Measurements from ENCODE around the gene DHX34.
"Not testable (repeated sequence)": the region's sequence is repeated elsewhere in the genome, so short reads cannot be mapped to it uniquely, and the experiment has no call there.

The DHX34 gene

GRCh38 chr19:47348819-47349795 lies at the start of gene DHX34:
Gene DHX34, plus strand, starts transcription at chr19:47349315. Its CDS starts 3,716 bp downstream, at chr19:47353031.
- Histone ChIP-seq H3K4me3 (ENCODE audit: low read length) (peak within 1 kb of the TSS; percentile 92), H3K9ac (ENCODE audit: low read length) (peak within 1 kb of the TSS; percentile 90), H3K27me3 (replicated peaks; ENCODE audit: control insufficient read depth, insufficient read depth, low read length) (no peaks in the 10 kb centered on the region), H3K36me3 (ENCODE audit: control insufficient read depth, insufficient read depth, low read length, severe bottlenecking) (peaks cover 15% of the 10 kb centered on the region), H3K4me1 (ENCODE audit: control insufficient read depth, insufficient read depth, low read length) (peaks cover 9% of the 10 kb centered on the region), H3K9me3 (ENCODE audit: control insufficient read depth, low read length) (no peaks in the 10 kb centered on the region)
- peak; percentile 100 for DNase-seq (ENCODE audit: low read depth)

- DNase-seq (ENCODE audit: low read depth); H3K36me3 ChIP-seq (ENCODE audit: control insufficient read depth, insufficient read depth, low read length, severe bottlenecking); H3K9me3 ChIP-seq (ENCODE audit: control insufficient read depth, low read length); H3K27me3 ChIP-seq (replicated peaks; ENCODE audit: control insufficient read depth, insufficient read depth, low read length); H3K4me3 ChIP-seq (ENCODE audit: low read length); H3K9ac ChIP-seq (ENCODE audit: low read length); H3K4me1 ChIP-seq (ENCODE audit: control insufficient read depth, insufficient read depth, low read length): not testable (repeated sequence)
These were observed 48.2 kb upstream of the DHX34 start for GRCh38 chr19:47300867-47301266.

- Histone ChIP-seq H3K4me1 (ENCODE audit: control insufficient read depth, insufficient read depth, low read length) (peaks cover 13% of the 10 kb centered on the region), H3K27me3 (replicated peaks; ENCODE audit: control insufficient read depth, insufficient read depth, low read length) (no peaks in the 10 kb centered on the region), H3K9me3 (ENCODE audit: control insufficient read depth, low read length) (no peaks in the 10 kb centered on the region), H3K36me3 (ENCODE audit: control insufficient read depth, insufficient read depth, low read length, severe bottlenecking) (no peaks in the 10 kb centered on the region), H3K9ac (ENCODE audit: low read length) (no peak overlapping the region), H3K4me3 (ENCODE audit: low read length) (no peak overlapping the region)
- no peak for DNase-seq (ENCODE audit: low read depth)
These were observed 46.9 kb upstream of the DHX34 start for GRCh38 chr19:47302249-47302648.

GRCh38 chr19:47303966-47304365 lies 45.1 kb upstream of the DHX34 start:
- H3K4me3 ChIP-seq (ENCODE audit: low read length), result no peak overlapping the region
- no peak for DNase-seq (ENCODE audit: low read depth)

GRCh38 chr19:47305309-47305751 lies 43.8 kb upstream of the DHX34 start:
- Histone ChIP-seq H3K27me3 (replicated peaks; ENCODE audit: control insufficient read depth, insufficient read depth, low read length) (no peaks in the 10 kb centered on the region), H3K9me3 (ENCODE audit: control insufficient read depth, low read length) (no peaks in the 10 kb centered on the region), H3K4me3 (ENCODE audit: low read length) (no peak overlapping the region), H3K4me1 (ENCODE audit: control insufficient read depth, insufficient read depth, low read length) (peaks cover 29% of the 10 kb centered on the region), H3K36me3 (ENCODE audit: control insufficient read depth, insufficient read depth, low read length, severe bottlenecking) (no peaks in the 10 kb centered on the region), H3K9ac (ENCODE audit: low read length) (peak overlapping the region; percentile 56)
- peak; percentile 99 for DNase-seq (ENCODE audit: low read depth)

More at GRCh38 chr19:47303966-47304365, 45.1 kb upstream of the DHX34 start:
- no peaks in the 10 kb centered on the region for H3K9me3 ChIP-seq (ENCODE audit: control insufficient read depth, low read length)
- no peak overlapping the region for H3K9ac ChIP-seq (ENCODE audit: low read length)
- H3K4me1 ChIP-seq (ENCODE audit: control insufficient read depth, insufficient read depth, low read length), result peaks cover 20% of the 10 kb centered on the region
- H3K36me3 ChIP-seq (ENCODE audit: control insufficient read depth, insufficient read depth, low read length, severe bottlenecking), result no peaks in the 10 kb centered on the region
- no peaks in the 10 kb centered on the region for H3K27me3 ChIP-seq (replicated peaks; ENCODE audit: control insufficient read depth, insufficient read depth, low read length)

GRCh38 chr19:47306303-47306702 lies 42.8 kb upstream of the DHX34 start:
- H3K9me3 ChIP-seq (ENCODE audit: control insufficient read depth, low read length), result no peaks in the 10 kb centered on the region
- H3K36me3 ChIP-seq (ENCODE audit: control insufficient read depth, insufficient read depth, low read length, severe bottlenecking), result no peaks in the 10 kb centered on the region
- peaks cover 38% of the 10 kb centered on the region for H3K4me1 ChIP-seq (ENCODE audit: control insufficient read depth, insufficient read depth, low read length)
- H3K27me3 ChIP-seq (replicated peaks; ENCODE audit: control insufficient read depth, insufficient read depth, low read length), result no peaks in the 10 kb centered on the region
- no peak for DNase-seq (ENCODE audit: low read depth)
- no peak overlapping the region for H3K4me3 ChIP-seq (ENCODE audit: low read length)
- peak overlapping the region; percentile 56 for H3K9ac ChIP-seq (ENCODE audit: low read length)

GRCh38 chr19:47309038-47309437 lies 40.1 kb upstream of the DHX34 start:
- Histone ChIP-seq H3K36me3 (ENCODE audit: control insufficient read depth, insufficient read depth, low read length, severe bottlenecking) (no peaks in the 10 kb centered on the region), H3K9ac (ENCODE audit: low read length) (peak overlapping the region; percentile 35), H3K27me3 (replicated peaks; ENCODE audit: control insufficient read depth, insufficient read depth, low read length) (no peaks in the 10 kb centered on the region), H3K4me3 (ENCODE audit: low read length) (no peak overlapping the region), H3K9me3 (ENCODE audit: control insufficient read depth, low read length) (no peaks in the 10 kb centered on the region), H3K4me1 (ENCODE audit: control insufficient read depth, insufficient read depth, low read length) (peaks cover 39% of the 10 kb centered on the region)
- peak; percentile 43 for DNase-seq (ENCODE audit: low read depth)

- no peaks in the 10 kb centered on the region for H3K36me3 ChIP-seq (ENCODE audit: control insufficient read depth, insufficient read depth, low read length, severe bottlenecking)
- H3K4me1 ChIP-seq (ENCODE audit: control insufficient read depth, insufficient read depth, low read length), result peaks cover 39% of the 10 kb centered on the region
- no peaks in the 10 kb centered on the region for H3K9me3 ChIP-seq (ENCODE audit: control insufficient read depth, low read length)
- no peaks in the 10 kb centered on the region for H3K27me3 ChIP-seq (replicated peaks; ENCODE audit: control insufficient read depth, insufficient read depth, low read length)
- H3K9ac ChIP-seq (ENCODE audit: low read length), result peak within 1 kb of the TSS; percentile 35
- no peak within 1 kb of the TSS for H3K4me3 ChIP-seq (ENCODE audit: low read length)
- no peak for DNase-seq (ENCODE audit: low read depth)
These were observed 39.5 kb upstream of the DHX34 start, which contains the start of gene C5AR1 for GRCh38 chr19:47309608-47310007. Gene C5AR1, plus strand, starts transcription at chr19:47309861. Its CDS starts 35 bp downstream, at chr19:47309896.

- Histone ChIP-seq H3K36me3 (ENCODE audit: control insufficient read depth, insufficient read depth, low read length, severe bottlenecking) (no peaks in the 10 kb centered on the region), H3K4me3 (ENCODE audit: low read length) (no peak overlapping the region), H3K9ac (ENCODE audit: low read length) (no peak overlapping the region), H3K27me3 (replicated peaks; ENCODE audit: control insufficient read depth, insufficient read depth, low read length) (no peaks in the 10 kb centered on the region), H3K4me1 (ENCODE audit: control insufficient read depth, insufficient read depth, low read length) (peaks cover 45% of the 10 kb centered on the region), H3K9me3 (ENCODE audit: control insufficient read depth, low read length) (no peaks in the 10 kb centered on the region)
- no peak for DNase-seq (ENCODE audit: low read depth)
These were observed 38.8 kb upstream of the DHX34 start for GRCh38 chr19:47310323-47310722.

GRCh38 chr19:47310819-47311218 lies 38.3 kb upstream of the DHX34 start:
- no peak for DNase-seq (ENCODE audit: low read depth)
- H3K9me3 ChIP-seq (ENCODE audit: control insufficient read depth, low read length), result no peaks in the 10 kb centered on the region
- no peak overlapping the region for H3K4me3 ChIP-seq (ENCODE audit: low read length)
- H3K36me3 ChIP-seq (ENCODE audit: control insufficient read depth, insufficient read depth, low read length, severe bottlenecking), result no peaks in the 10 kb centered on the region
- no peaks in the 10 kb centered on the region for H3K27me3 ChIP-seq (replicated peaks; ENCODE audit: control insufficient read depth, insufficient read depth, low read length)
- peaks cover 46% of the 10 kb centered on the region for H3K4me1 ChIP-seq (ENCODE audit: control insufficient read depth, insufficient read depth, low read length)
- H3K9ac ChIP-seq (ENCODE audit: low read length), result peak overlapping the region; percentile 28

- H3K9ac ChIP-seq (ENCODE audit: low read length), result no peak overlapping the region
- no peak for DNase-seq (ENCODE audit: low read depth)
- no peak overlapping the region for H3K4me3 ChIP-seq (ENCODE audit: low read length)
- H3K4me1 ChIP-seq (ENCODE audit: control insufficient read depth, insufficient read depth, low read length), result peaks cover 37% of the 10 kb centered on the region
- no peaks in the 10 kb centered on the region for H3K9me3 ChIP-seq (ENCODE audit: control insufficient read depth, low read length)
- H3K36me3 ChIP-seq (ENCODE audit: control insufficient read depth, insufficient read depth, low read length, severe bottlenecking), result no peaks in the 10 kb centered on the region
- no peaks in the 10 kb centered on the region for H3K27me3 ChIP-seq (replicated peaks; ENCODE audit: control insufficient read depth, insufficient read depth, low read length)
These were observed 36.6 kb upstream of the DHX34 start for GRCh38 chr19:47312366-47313006.
